Measurements from ENCODE around the gene NTF3.

Gene NTF3

GRCh38 chr12:5500331-5500659 lies 68.4 kb downstream of the NTF3 start:
- no peak for ATAC-seq
- H3K4me1 Mint-ChIP-seq, result no peaks in the 10 kb centered on the region
- no peak for DNase-seq
- no peaks in the 10 kb centered on the region for H3K9me3 Mint-ChIP-seq
- H3K4me3 Mint-ChIP-seq, result no peak overlapping the region
- no peaks in the 10 kb centered on the region for H3K36me3 Mint-ChIP-seq (ENCODE audit: low read depth)
- H3K27me3 Mint-ChIP-seq, result peaks cover 3% of the 10 kb centered on the region
- H3K27ac Mint-ChIP-seq, result no peak overlapping the region

DNA sequence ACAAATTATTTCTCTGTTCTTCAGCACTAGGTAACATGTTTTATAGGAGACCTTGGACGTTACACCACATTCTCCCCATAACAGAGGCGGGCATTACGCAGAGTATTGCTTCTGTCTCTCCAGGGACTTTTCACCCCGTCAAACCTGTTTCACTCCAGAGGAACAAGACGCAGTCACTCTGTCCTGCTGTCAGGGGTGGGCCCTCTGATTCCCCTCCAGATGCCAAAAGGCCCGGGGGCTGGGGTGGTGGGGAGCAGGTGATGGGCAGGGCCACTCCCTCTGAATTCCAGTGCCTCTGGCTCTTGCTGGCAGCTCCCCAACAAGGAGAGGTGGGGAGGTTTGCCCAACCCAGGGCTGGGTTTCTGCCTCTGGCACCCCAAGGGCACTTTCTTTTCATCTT lies 71.9 kb downstream of the NTF3 start:
- no peak for DNase-seq
- Mint-ChIP-seq H3K4me1 (no peaks in the 10 kb centered on the region), H3K27me3 (peaks cover 3% of the 10 kb centered on the region), H3K27ac (no peak overlapping the region), H3K9me3 (no peaks in the 10 kb centered on the region), H3K36me3 (ENCODE audit: low read depth) (no peaks in the 10 kb centered on the region), H3K4me3 (no peak overlapping the region)
- ATAC-seq, result no peak

DNA sequence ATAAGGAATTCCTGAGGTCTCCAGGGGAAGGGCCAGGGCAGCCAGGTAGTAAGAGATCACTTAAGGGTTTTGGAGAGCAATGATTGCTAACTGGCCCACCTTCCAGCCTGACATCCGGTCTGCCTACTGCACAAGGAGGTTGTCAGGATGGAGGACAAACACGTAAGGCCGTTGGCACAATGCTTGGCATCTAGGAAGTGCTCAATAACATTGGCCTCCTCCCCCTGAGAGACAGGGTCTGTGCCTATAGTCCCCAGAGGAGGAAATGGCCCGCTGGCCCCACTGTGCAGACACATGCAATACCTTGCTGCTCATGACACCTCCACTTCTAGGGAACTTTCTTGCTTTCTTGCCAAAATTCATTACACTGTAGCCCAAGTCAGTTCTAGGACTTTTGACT lies 73.2 kb downstream of the NTF3 start:
- DNase-seq, result no peak
- Mint-ChIP-seq H3K36me3 (ENCODE audit: low read depth) (no peaks in the 10 kb centered on the region), H3K27ac (no peak overlapping the region), H3K27me3 (peaks cover 3% of the 10 kb centered on the region), H3K4me1 (no peaks in the 10 kb centered on the region), H3K9me3 (no peaks in the 10 kb centered on the region), H3K4me3 (no peak overlapping the region)
- ATAC-seq, result no peak

DNA sequence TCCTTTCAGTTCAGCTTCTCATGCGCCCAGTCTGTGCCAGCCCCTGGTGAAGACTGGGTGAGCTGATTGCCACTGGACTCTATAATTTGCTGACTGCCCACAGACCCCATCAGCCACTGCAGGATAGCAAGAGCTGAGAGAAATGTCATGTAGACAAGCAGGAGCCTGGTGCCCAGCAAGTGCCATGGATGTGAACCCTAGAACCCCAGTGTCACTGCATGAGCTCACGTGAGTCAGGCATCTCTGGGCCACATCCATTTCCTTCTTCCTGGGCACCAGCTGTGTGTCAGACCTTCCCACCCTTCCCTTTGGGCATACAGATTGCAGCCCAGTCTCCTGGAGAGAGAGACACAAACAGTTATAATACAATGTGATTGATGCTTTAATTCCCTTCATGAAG lies 73.8 kb downstream of the NTF3 start:
- ATAC-seq (no peak), DNase-seq (no peak)
- H3K36me3 Mint-ChIP-seq (ENCODE audit: low read depth), result no peaks in the 10 kb centered on the region
- peaks cover 3% of the 10 kb centered on the region for H3K27me3 Mint-ChIP-seq
- no peak overlapping the region for H3K4me3 Mint-ChIP-seq
- no peak overlapping the region for H3K27ac Mint-ChIP-seq
- no peaks in the 10 kb centered on the region for H3K9me3 Mint-ChIP-seq
- no peaks in the 10 kb centered on the region for H3K4me1 Mint-ChIP-seq

- Mint-ChIP-seq H3K27me3 (peaks cover 3% of the 10 kb centered on the region), H3K4me3 (no peak overlapping the region), H3K27ac (no peak overlapping the region), H3K9me3 (no peaks in the 10 kb centered on the region), H3K4me1 (no peaks in the 10 kb centered on the region), H3K36me3 (ENCODE audit: low read depth) (no peaks in the 10 kb centered on the region)
- DNase-seq (no peak), ATAC-seq (no peak)
These were observed 74.4 kb downstream of the NTF3 start for GRCh38 chr12:5506295-5506694.

DNA sequence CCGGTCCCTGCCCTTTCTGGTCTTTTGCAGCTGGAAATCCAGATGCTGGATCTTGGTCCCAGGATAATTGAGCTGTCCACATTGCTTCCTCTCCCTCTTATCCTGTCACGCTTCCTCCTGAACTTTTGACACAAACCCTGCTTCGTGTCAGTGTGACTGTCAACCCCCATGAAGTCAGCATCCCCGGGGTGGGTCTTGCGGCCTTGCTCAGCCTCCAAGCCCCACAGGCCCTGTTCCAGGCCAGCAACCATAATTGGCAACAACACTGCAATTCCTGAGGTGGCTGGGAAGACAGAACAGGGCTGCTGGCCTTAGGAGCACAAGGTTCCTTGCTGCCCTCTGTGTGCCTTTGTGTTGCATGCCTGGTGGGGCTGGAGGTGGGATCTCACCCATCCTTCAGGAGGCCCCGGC lies 74.9 kb downstream of the NTF3 start:
- ATAC-seq, result no peak
- H3K36me3 Mint-ChIP-seq (ENCODE audit: low read depth), result no peaks in the 10 kb centered on the region
- H3K4me3 Mint-ChIP-seq, result no peak overlapping the region
- H3K9me3 Mint-ChIP-seq, result no peaks in the 10 kb centered on the region
- DNase-seq, result no peak
- peaks cover 5% of the 10 kb centered on the region for H3K27me3 Mint-ChIP-seq
- H3K27ac Mint-ChIP-seq, result no peak overlapping the region
- no peaks in the 10 kb centered on the region for H3K4me1 Mint-ChIP-seq

- no peaks in the 10 kb centered on the region for H3K9me3 Mint-ChIP-seq
- H3K4me3 Mint-ChIP-seq, result no peak overlapping the region
- H3K27me3 Mint-ChIP-seq, result peaks cover 5% of the 10 kb centered on the region
- H3K36me3 Mint-ChIP-seq (ENCODE audit: low read depth), result no peaks in the 10 kb centered on the region
- no peak overlapping the region for H3K27ac Mint-ChIP-seq
- ATAC-seq (no peak), DNase-seq (no peak)
- H3K4me1 Mint-ChIP-seq, result no peaks in the 10 kb centered on the region
These were observed 75.6 kb downstream of the NTF3 start for GRCh38 chr12:5507401-5507935.

- Mint-ChIP-seq H3K27ac (no peak overlapping the region), H3K4me3 (no peak overlapping the region), H3K9me3 (no peaks in the 10 kb centered on the region), H3K36me3 (ENCODE audit: low read depth) (no peaks in the 10 kb centered on the region), H3K27me3 (peaks cover 5% of the 10 kb centered on the region), H3K4me1 (no peaks in the 10 kb centered on the region)
- DNase-seq (no peak), ATAC-seq (no peak)
These were observed 76.0 kb downstream of the NTF3 start for GRCh38 chr12:5507944-5508343.

- no peaks in the 10 kb centered on the region for H3K4me1 Mint-ChIP-seq
- peaks cover 5% of the 10 kb centered on the region for H3K27me3 Mint-ChIP-seq
- no peaks in the 10 kb centered on the region for H3K36me3 Mint-ChIP-seq (ENCODE audit: low read depth)
- H3K4me3 Mint-ChIP-seq, result no peak overlapping the region
- ATAC-seq (no peak), DNase-seq (no peak)
- H3K27ac Mint-ChIP-seq, result no peak overlapping the region
- no peaks in the 10 kb centered on the region for H3K9me3 Mint-ChIP-seq
These were observed 77.2 kb downstream of the NTF3 start for GRCh38 chr12:5509102-5509501.

- Mint-ChIP-seq H3K27ac (no peak overlapping the region), H3K36me3 (ENCODE audit: low read depth) (no peaks in the 10 kb centered on the region), H3K9me3 (no peaks in the 10 kb centered on the region), H3K4me3 (no peak overlapping the region), H3K4me1 (no peaks in the 10 kb centered on the region), H3K27me3 (peaks cover 5% of the 10 kb centered on the region)
- DNase-seq (no peak), ATAC-seq (no peak)
These were observed 77.6 kb downstream of the NTF3 start for GRCh38 chr12:5509557-5509956.

- H3K4me3 Mint-ChIP-seq, result no peak overlapping the region
- H3K36me3 Mint-ChIP-seq (ENCODE audit: low read depth), result no peaks in the 10 kb centered on the region
- DNase-seq, result no peak
- no peaks in the 10 kb centered on the region for H3K4me1 Mint-ChIP-seq
- peaks cover 5% of the 10 kb centered on the region for H3K27me3 Mint-ChIP-seq
- ATAC-seq, result no peak
- H3K27ac Mint-ChIP-seq, result no peak overlapping the region
- no peaks in the 10 kb centered on the region for H3K9me3 Mint-ChIP-seq
These were observed 78.4 kb downstream of the NTF3 start for GRCh38 chr12:5510251-5510805.

- Mint-ChIP-seq H3K4me3 (no peak overlapping the region), H3K9me3 (no peaks in the 10 kb centered on the region), H3K27me3 (peaks cover 5% of the 10 kb centered on the region), H3K36me3 (ENCODE audit: low read depth) (no peaks in the 10 kb centered on the region), H3K27ac (no peak overlapping the region), H3K4me1 (no peaks in the 10 kb centered on the region)
- DNase-seq, result no peak
- ATAC-seq, result no peak
These were observed 79.3 kb downstream of the NTF3 start for GRCh38 chr12:5511256-5511643.

GRCh38 chr12:5511644-5512600 lies 80.0 kb downstream of the NTF3 start:
- Mint-ChIP-seq H3K9me3 (no peaks in the 10 kb centered on the region), H3K27ac (no peak overlapping the region), H3K4me3 (no peak overlapping the region), H3K36me3 (ENCODE audit: low read depth) (no peaks in the 10 kb centered on the region), H3K27me3 (peaks cover 5% of the 10 kb centered on the region), H3K4me1 (no peaks in the 10 kb centered on the region)
- DNase-seq, result peak; percentile 23
- no peak for ATAC-seq

DNA sequence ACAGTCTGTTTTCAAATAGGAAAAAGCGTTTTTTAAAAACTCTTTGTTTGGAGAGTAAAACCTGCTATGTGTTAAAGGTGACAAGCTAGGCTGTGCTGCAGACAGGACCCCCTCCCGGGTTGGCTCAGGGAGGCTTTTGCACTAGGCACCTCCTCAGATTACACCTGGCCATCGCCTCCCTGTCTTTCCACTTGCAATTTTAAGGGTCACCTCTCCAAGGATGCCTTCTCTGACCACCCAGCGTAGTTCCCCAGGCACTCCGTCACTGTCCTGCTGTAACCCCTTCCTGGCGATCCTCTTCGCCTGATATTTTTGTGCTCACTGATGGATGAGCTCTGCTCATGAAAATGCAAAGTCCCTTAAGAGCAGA lies 80.7 kb downstream of the NTF3 start:
- no peaks in the 10 kb centered on the region for H3K4me1 Mint-ChIP-seq
- H3K4me3 Mint-ChIP-seq, result no peak overlapping the region
- H3K27ac Mint-ChIP-seq, result no peak overlapping the region
- H3K9me3 Mint-ChIP-seq, result no peaks in the 10 kb centered on the region
- ATAC-seq (no peak), DNase-seq (no peak)
- no peaks in the 10 kb centered on the region for H3K36me3 Mint-ChIP-seq (ENCODE audit: low read depth)
- H3K27me3 Mint-ChIP-seq, result peaks cover 5% of the 10 kb centered on the region

- Mint-ChIP-seq H3K4me3 (no peak overlapping the region), H3K9me3 (no peaks in the 10 kb centered on the region), H3K27ac (no peak overlapping the region), H3K36me3 (ENCODE audit: low read depth) (no peaks in the 10 kb centered on the region), H3K4me1 (no peaks in the 10 kb centered on the region), H3K27me3 (peaks cover 5% of the 10 kb centered on the region)
- DNase-seq, result no peak
- ATAC-seq, result no peak
These were observed 81.5 kb downstream of the NTF3 start for GRCh38 chr12:5513406-5513805.

Data from activated naive CD8-positive, alpha-beta T cell treated with anti-CD3 and anti-CD28 coated beads, Interleukin-2, amount 50 U/mL, for 24 hours (primary cell).